ENCODE data around the gene CUX1.
"Not testable (repeated sequence)": the region's sequence is repeated elsewhere in the genome, so short reads cannot be mapped to it uniquely, and the experiment has no call there.

The CUX1 gene

GRCh38 chr7:101826081-101826835 lies 8.8 kb downstream of the CUX1 start:
- no peak overlapping the region for H3K27ac Mint-ChIP-seq
- H3K4me3 Mint-ChIP-seq, result no peak overlapping the region
- H3K27me3 Mint-ChIP-seq, result no peaks in the 10 kb centered on the region
- no peaks in the 10 kb centered on the region for H3K9me3 Mint-ChIP-seq (ENCODE audit: low read depth)
- H3K4me1 Mint-ChIP-seq (ENCODE audit: low read depth), result peaks cover 23% of the 10 kb centered on the region
- peaks cover 5% of the 10 kb centered on the region for H3K36me3 Mint-ChIP-seq

- Mint-ChIP-seq H3K36me3 (peaks cover 5% of the 10 kb centered on the region), H3K4me3 (no peak overlapping the region), H3K27ac (no peak overlapping the region), H3K27me3 (no peaks in the 10 kb centered on the region), H3K4me1 (ENCODE audit: low read depth) (peaks cover 21% of the 10 kb centered on the region), H3K9me3 (ENCODE audit: low read depth) (no peaks in the 10 kb centered on the region)
These were observed 11.0 kb downstream of the CUX1 start for GRCh38 chr7:101828301-101829020.

DNA sequence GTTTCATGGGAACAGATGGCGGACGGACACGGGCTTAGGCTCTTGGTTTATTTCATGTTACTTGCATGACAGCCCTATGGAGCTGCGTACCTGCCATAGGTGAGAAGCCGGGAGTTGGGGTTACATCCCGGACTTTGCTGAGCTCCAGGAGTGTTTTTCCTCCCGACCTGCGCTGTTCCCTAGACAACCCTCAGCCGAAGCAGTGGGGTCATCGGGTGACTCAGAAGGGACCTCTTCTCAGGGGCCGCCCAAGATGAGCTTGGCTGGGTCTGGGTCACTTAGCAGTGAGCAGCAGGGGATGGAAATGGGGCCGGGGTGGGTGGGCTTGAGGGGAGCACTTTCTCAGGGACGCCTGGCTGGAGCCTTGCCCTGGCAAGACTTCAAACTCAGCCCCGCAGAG lies 11.9 kb downstream of the CUX1 start:
- peaks cover 21% of the 10 kb centered on the region for H3K4me1 Mint-ChIP-seq (ENCODE audit: low read depth)
- H3K27ac Mint-ChIP-seq, result no peak overlapping the region
- H3K36me3 Mint-ChIP-seq, result peaks cover 5% of the 10 kb centered on the region
- no peaks in the 10 kb centered on the region for H3K9me3 Mint-ChIP-seq (ENCODE audit: low read depth)
- no peak overlapping the region for H3K4me3 Mint-ChIP-seq
- no peaks in the 10 kb centered on the region for H3K27me3 Mint-ChIP-seq

GRCh38 chr7:101829821-101830220 lies 12.4 kb downstream of the CUX1 start:
- Mint-ChIP-seq H3K4me1 (ENCODE audit: low read depth) (peaks cover 16% of the 10 kb centered on the region), H3K36me3 (peaks cover 5% of the 10 kb centered on the region), H3K4me3 (no peak overlapping the region), H3K27ac (no peak overlapping the region), H3K9me3 (ENCODE audit: low read depth) (no peaks in the 10 kb centered on the region), H3K27me3 (no peaks in the 10 kb centered on the region)

- not testable (repeated sequence) for H3K27ac Mint-ChIP-seq; H3K4me3 Mint-ChIP-seq; H3K9me3 Mint-ChIP-seq (ENCODE audit: low read depth); H3K4me1 Mint-ChIP-seq (ENCODE audit: low read depth); H3K36me3 Mint-ChIP-seq; H3K27me3 Mint-ChIP-seq
These were observed 14.0 kb downstream of the CUX1 start for GRCh38 chr7:101831396-101831795.

DNA sequence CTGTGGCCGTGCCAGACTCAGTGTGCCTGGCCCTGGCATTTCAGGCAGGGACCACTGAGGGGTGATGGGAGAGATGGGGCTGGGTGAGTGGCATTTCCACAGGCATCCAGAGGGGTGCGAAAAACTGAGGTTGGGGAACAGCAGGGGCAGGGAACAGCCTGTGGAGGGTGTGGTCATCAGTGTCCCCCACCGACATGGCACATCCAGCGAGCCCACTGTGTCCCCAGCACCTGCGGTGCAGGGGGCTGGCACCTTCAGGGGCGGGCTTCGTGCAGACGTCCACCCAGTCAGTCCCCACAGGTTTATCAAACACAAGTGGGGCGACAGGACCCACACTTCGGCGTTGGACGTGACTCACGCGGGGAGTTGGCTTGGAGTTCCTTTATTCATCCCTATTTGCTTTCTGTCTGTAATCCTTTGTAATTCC lies 14.8 kb downstream of the CUX1 start:
- Mint-ChIP-seq H3K27me3 (no peaks in the 10 kb centered on the region), H3K4me1 (ENCODE audit: low read depth) (peaks cover 4% of the 10 kb centered on the region), H3K36me3 (peaks cover 2% of the 10 kb centered on the region), H3K9me3 (ENCODE audit: low read depth) (no peaks in the 10 kb centered on the region), H3K27ac (no peak overlapping the region), H3K4me3 (no peak overlapping the region)

- Mint-ChIP-seq H3K4me1 (ENCODE audit: low read depth) (peaks cover 2% of the 10 kb centered on the region), H3K27ac (no peak overlapping the region), H3K36me3 (no peaks in the 10 kb centered on the region), H3K27me3 (no peaks in the 10 kb centered on the region), H3K4me3 (no peak overlapping the region), H3K9me3 (ENCODE audit: low read depth) (no peaks in the 10 kb centered on the region)
These were observed 15.4 kb downstream of the CUX1 start for GRCh38 chr7:101832685-101833375.

- H3K27ac Mint-ChIP-seq, result no peak overlapping the region
- H3K9me3 Mint-ChIP-seq (ENCODE audit: low read depth), result no peaks in the 10 kb centered on the region
- H3K27me3 Mint-ChIP-seq, result no peaks in the 10 kb centered on the region
These were observed 16.4 kb downstream of the CUX1 start for GRCh38 chr7:101833799-101834198.

GRCh38 chr7:101835136-101835535 lies 17.7 kb downstream of the CUX1 start:
- Mint-ChIP-seq H3K27ac (no peak overlapping the region), H3K36me3 (no peaks in the 10 kb centered on the region), H3K9me3 (ENCODE audit: low read depth) (no peaks in the 10 kb centered on the region), H3K27me3 (no peaks in the 10 kb centered on the region), H3K4me3 (no peak overlapping the region), H3K4me1 (ENCODE audit: low read depth) (peaks cover 6% of the 10 kb centered on the region)

More at GRCh38 chr7:101833799-101834198, 16.4 kb downstream of the CUX1 start:
- H3K4me3 Mint-ChIP-seq, result no peak overlapping the region
- H3K36me3 Mint-ChIP-seq, result no peaks in the 10 kb centered on the region
- peaks cover 2% of the 10 kb centered on the region for H3K4me1 Mint-ChIP-seq (ENCODE audit: low read depth)

DNA sequence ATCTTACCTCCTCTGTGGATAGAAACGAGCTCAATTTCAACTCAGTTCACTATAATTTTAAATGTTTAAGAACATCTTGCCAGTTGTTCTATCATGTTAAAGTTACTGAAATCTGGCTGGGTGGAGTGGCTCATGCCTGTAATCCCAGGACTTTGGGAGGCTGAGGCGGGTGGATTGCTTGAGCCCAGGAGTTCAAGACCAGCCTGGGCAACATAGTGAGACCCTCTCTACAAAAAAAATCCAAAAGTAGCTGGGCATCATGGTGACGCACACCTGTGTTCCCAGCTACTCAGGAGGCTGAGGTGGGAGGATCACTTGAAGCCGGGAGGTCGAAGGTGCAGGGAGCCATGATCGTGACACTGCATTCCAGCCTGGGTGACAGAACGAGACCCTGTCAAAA lies 20.0 kb downstream of the CUX1 start:
- H3K4me3 Mint-ChIP-seq; H3K27ac Mint-ChIP-seq; H3K9me3 Mint-ChIP-seq (ENCODE audit: low read depth); H3K27me3 Mint-ChIP-seq; H3K36me3 Mint-ChIP-seq; H3K4me1 Mint-ChIP-seq (ENCODE audit: low read depth): not testable (repeated sequence)

DNA sequence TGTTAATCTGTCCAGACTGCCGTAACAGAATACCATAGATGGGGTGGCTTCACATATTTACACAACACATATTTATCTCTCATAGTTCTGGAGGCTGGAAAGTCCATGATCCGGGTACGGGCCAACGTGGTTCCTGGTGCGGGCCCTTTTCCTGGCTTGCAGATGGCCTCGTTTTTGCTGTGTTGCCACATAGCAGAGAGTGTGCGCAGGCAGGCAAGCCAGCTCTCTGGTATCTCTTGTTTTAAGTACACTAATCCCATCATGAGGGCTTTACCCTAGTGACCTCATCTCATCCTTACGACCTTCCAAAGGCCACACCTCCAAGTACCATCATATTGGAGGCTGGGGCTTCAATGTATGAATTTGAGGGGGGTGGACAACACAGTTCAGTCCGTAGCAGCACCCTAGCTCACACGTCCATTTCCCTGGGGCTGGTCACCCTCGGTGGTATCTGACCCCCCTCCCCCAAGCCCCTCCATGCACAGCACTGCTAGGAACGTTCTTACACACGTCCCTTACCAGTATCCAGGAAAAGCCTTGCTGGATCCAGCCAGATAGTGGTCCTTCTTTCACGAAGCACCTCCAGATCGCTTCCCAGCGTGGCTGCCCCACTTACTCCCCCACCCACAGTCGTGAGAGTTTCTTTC lies 21.5 kb downstream of the CUX1 start:
- Mint-ChIP-seq H3K36me3 (no peaks in the 10 kb centered on the region), H3K27ac (no peak overlapping the region), H3K4me3 (no peak overlapping the region), H3K4me1 (ENCODE audit: low read depth) (peaks cover 7% of the 10 kb centered on the region), H3K9me3 (ENCODE audit: low read depth) (no peaks in the 10 kb centered on the region), H3K27me3 (no peaks in the 10 kb centered on the region)

- H3K27ac Mint-ChIP-seq, result no peak overlapping the region
- peaks cover 2% of the 10 kb centered on the region for H3K36me3 Mint-ChIP-seq
- H3K9me3 Mint-ChIP-seq (ENCODE audit: low read depth), result no peaks in the 10 kb centered on the region
- H3K4me1 Mint-ChIP-seq (ENCODE audit: low read depth), result peaks cover 10% of the 10 kb centered on the region
- H3K4me3 Mint-ChIP-seq, result no peak overlapping the region
- H3K27me3 Mint-ChIP-seq, result no peaks in the 10 kb centered on the region
These were observed 23.9 kb downstream of the CUX1 start for GRCh38 chr7:101841328-101841727.

DNA sequence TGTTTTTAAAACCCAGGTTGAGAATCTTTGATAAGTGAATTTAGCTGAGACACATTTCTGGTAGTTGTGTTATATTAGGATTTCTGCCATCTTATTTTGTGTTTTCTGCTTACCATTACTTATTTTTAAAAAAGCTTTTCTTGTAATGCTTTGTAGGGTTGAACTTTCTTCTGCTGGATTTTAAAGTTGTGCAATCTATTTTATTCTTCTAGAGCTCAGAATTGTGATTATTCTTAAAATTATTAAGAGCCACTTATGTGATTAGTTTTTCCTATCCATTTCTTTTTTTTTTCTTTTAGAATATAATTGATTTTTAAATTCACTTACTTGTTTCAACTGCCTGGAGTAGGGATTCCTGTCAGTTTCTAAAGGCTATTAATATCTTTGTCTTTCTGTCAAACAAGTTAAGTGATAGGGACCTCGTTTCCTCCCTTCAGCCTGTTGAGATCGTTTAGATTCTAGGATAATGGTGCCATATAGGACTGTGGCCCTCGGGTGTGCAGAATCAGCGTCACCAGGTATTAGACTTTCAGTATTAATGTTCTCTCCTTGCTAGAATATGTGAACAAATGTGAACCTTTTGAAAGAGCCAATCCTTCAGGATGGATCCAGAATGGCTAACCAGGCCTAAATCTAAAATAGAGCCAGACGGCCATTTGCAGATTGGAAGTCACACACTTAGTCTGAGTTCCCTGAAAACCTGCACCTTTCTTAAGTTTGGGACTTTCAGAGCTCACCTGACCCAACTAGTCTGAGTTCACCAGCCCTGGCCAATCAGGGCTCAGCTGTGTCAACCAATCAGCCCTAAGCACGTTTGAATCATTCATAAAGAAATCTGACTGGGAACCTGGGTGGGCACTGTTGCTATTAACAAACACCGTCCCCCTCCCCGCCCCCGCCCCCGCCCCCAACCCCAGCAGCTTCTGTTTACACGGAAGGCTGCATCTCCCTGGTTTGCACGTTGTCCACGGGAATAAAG lies 26.2 kb downstream of the CUX1 start:
- no peak overlapping the region for H3K4me3 Mint-ChIP-seq
- H3K4me1 Mint-ChIP-seq (ENCODE audit: low read depth), result peaks cover 17% of the 10 kb centered on the region
- no peaks in the 10 kb centered on the region for H3K27me3 Mint-ChIP-seq
- H3K9me3 Mint-ChIP-seq (ENCODE audit: low read depth), result no peaks in the 10 kb centered on the region
- H3K27ac Mint-ChIP-seq, result no peak overlapping the region
- H3K36me3 Mint-ChIP-seq, result peaks cover 4% of the 10 kb centered on the region

- H3K27me3 Mint-ChIP-seq, result no peaks in the 10 kb centered on the region
- no peaks in the 10 kb centered on the region for H3K9me3 Mint-ChIP-seq (ENCODE audit: low read depth)
- peaks cover 20% of the 10 kb centered on the region for H3K4me1 Mint-ChIP-seq (ENCODE audit: low read depth)
- no peak overlapping the region for H3K27ac Mint-ChIP-seq
- peaks cover 7% of the 10 kb centered on the region for H3K36me3 Mint-ChIP-seq
- H3K4me3 Mint-ChIP-seq, result no peak overlapping the region
These were observed 28.5 kb downstream of the CUX1 start for GRCh38 chr7:101845974-101846373.

Data from activated naive CD8-positive, alpha-beta T cell (primary cell).